Measurements from ENCODE around the gene RBBP5.

Gene RBBP5

GRCh38 chr1:205169248-205169647, 47.5 kb upstream of the RBBP5 start:
- no peak overlapping the region for H3K4me3 ChIP-seq (replicated peaks; ENCODE audit: insufficient read depth, low read length)
- TF ChIP-seq GABPA (IDR thresholded peaks at IDR 0.05; ENCODE audit: low read depth) (no peak), POLR2AphosphoS5 (IDR thresholded peaks at IDR 0.05; ENCODE audit: low read depth) (no peak), SPI1 (IDR thresholded peaks at IDR 0.05; ENCODE audit: borderline replicate concordance, low read depth) (no peak)
- TF ChIP-seq, protein P1, sequence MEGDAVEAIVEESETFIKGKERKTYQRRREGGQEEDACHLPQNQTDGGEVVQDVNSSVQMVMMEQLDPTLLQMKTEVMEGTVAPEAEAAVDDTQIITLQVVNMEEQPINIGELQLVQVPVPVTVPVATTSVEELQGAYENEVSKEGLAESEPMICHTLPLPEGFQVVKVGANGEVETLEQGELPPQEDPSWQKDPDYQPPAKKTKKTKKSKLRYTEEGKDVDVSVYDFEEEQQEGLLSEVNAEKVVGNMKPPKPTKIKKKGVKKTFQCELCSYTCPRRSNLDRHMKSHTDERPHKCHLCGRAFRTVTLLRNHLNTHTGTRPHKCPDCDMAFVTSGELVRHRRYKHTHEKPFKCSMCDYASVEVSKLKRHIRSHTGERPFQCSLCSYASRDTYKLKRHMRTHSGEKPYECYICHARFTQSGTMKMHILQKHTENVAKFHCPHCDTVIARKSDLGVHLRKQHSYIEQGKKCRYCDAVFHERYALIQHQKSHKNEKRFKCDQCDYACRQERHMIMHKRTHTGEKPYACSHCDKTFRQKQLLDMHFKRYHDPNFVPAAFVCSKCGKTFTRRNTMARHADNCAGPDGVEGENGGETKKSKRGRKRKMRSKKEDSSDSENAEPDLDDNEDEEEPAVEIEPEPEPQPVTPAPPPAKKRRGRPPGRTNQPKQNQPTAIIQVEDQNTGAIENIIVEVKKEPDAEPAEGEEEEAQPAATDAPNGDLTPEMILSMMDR (IDR thresholded peaks at IDR 0.05; ENCODE audit: insufficient read depth, low read length) = no peak
- TF ChIP-seq, protein P2, sequence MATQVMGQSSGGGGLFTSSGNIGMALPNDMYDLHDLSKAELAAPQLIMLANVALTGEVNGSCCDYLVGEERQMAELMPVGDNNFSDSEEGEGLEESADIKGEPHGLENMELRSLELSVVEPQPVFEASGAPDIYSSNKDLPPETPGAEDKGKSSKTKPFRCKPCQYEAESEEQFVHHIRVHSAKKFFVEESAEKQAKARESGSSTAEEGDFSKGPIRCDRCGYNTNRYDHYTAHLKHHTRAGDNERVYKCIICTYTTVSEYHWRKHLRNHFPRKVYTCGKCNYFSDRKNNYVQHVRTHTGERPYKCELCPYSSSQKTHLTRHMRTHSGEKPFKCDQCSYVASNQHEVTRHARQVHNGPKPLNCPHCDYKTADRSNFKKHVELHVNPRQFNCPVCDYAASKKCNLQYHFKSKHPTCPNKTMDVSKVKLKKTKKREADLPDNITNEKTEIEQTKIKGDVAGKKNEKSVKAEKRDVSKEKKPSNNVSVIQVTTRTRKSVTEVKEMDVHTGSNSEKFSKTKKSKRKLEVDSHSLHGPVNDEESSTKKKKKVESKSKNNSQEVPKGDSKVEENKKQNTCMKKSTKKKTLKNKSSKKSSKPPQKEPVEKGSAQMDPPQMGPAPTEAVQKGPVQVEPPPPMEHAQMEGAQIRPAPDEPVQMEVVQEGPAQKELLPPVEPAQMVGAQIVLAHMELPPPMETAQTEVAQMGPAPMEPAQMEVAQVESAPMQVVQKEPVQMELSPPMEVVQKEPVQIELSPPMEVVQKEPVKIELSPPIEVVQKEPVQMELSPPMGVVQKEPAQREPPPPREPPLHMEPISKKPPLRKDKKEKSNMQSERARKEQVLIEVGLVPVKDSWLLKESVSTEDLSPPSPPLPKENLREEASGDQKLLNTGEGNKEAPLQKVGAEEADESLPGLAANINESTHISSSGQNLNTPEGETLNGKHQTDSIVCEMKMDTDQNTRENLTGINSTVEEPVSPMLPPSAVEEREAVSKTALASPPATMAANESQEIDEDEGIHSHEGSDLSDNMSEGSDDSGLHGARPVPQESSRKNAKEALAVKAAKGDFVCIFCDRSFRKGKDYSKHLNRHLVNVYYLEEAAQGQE (IDR thresholded peaks at IDR 0.05; ENCODE audit: insufficient replicate concordance, low read depth) = no peak
- H3K27me3 ChIP-seq (ENCODE audit: insufficient read depth, poor library complexity, severe bottlenecking) = no peaks in the 10 kb centered on the region
- H3K27ac ChIP-seq (replicated peaks) = no peak overlapping the region
- no peak for DNase-seq (ENCODE audit: low read depth in 1 of 2, low spot score in 1 of 2)

DNA sequence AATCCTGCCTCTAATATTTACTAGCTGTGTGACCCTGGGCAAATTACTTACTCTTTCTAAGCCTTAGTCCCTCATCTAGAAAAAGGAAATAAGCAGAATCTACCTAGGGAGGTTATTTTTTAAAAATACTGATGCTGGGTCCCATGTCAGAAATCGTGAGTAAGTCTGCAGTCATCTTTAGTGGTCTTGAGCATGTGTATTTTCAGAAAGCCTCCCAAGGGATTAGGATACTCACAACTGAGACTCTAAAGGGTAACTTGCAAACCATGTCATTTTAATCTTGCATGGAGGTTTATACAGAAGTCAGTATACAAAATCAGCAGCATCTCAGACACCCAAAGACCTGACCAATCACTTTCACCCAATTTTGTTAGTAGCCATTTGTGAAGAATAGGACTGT, 46.5 kb upstream of the RBBP5 start:
- no peak for DNase-seq (ENCODE audit: low read depth in 1 of 2, low spot score in 1 of 2)
- Histone ChIP-seq H3K27ac (replicated peaks) (no peak overlapping the region), H3K4me3 (replicated peaks; ENCODE audit: insufficient read depth, low read length) (no peak overlapping the region), H3K27me3 (ENCODE audit: insufficient read depth, poor library complexity, severe bottlenecking) (no peaks in the 10 kb centered on the region)
- TF ChIP-seq, protein P1 (IDR thresholded peaks at IDR 0.05; ENCODE audit: insufficient read depth, low read length) = no peak
- TF ChIP-seq SPI1 (IDR thresholded peaks at IDR 0.05; ENCODE audit: borderline replicate concordance, low read depth) (no peak), GABPA (IDR thresholded peaks at IDR 0.05; ENCODE audit: low read depth) (no peak), POLR2AphosphoS5 (IDR thresholded peaks at IDR 0.05; ENCODE audit: low read depth) (no peak)
- TF ChIP-seq, protein P2 (IDR thresholded peaks at IDR 0.05; ENCODE audit: insufficient replicate concordance, low read depth) = no peak

- no peaks in the 10 kb centered on the region for H3K27me3 ChIP-seq (ENCODE audit: insufficient read depth, poor library complexity, severe bottlenecking)
- TF ChIP-seq SPI1 (IDR thresholded peaks at IDR 0.05; ENCODE audit: borderline replicate concordance, low read depth) (no peak), GABPA (IDR thresholded peaks at IDR 0.05; ENCODE audit: low read depth) (no peak), POLR2AphosphoS5 (IDR thresholded peaks at IDR 0.05; ENCODE audit: low read depth) (no peak)
- TF ChIP-seq, protein P1 (IDR thresholded peaks at IDR 0.05; ENCODE audit: insufficient read depth, low read length) = no peak
- TF ChIP-seq, protein P2 (IDR thresholded peaks at IDR 0.05; ENCODE audit: insufficient replicate concordance, low read depth) = no peak
- DNase-seq (ENCODE audit: low read depth in 1 of 2, low spot score in 1 of 2) = no peak
- no peak overlapping the region for H3K4me3 ChIP-seq (replicated peaks; ENCODE audit: insufficient read depth, low read length)
- no peak overlapping the region for H3K27ac ChIP-seq (replicated peaks)
Measured at GRCh38 chr1:205162301-205162700, 40.5 kb upstream of the RBBP5 start.
